Smooth muscle cell of the brain vasculature (primary cell): ENCODE measurements around the gene ZNF175.

ENCODE experiments used
- DNase-seq: peaks from one replicate; pipeline ENCODE4 v3.0.0-alpha.2; 2012; ENCODE audit warnings: low read depth, low spot score

The ZNF175 gene

GRCh38 chr19:51587264-51588191, 16.4 kb downstream of the ZNF175 start:
- no peak for DNase-seq

- DNase-seq = no peak
Measured at GRCh38 chr19:51589511-51589910, 18.4 kb downstream of the ZNF175 start.

GRCh38 chr19:51590441-51590840, 19.4 kb downstream of the ZNF175 start:
- no peak for DNase-seq

- no peak for DNase-seq
Measured at GRCh38 chr19:51592521-51592920, 21.4 kb downstream of the ZNF175 start.

GRCh38 chr19:51593138-51593890, 22.2 kb downstream of the ZNF175 start:
- DNase-seq = no peak

- DNase-seq = peak; percentile 92
Measured at GRCh38 chr19:51593969-51594773, 23.1 kb downstream of the ZNF175 start.

GRCh38 chr19:51594774-51595109, 23.7 kb downstream of the ZNF175 start:
- DNase-seq = no peak

- no peak for DNase-seq
Measured at GRCh38 chr19:51595190-51596175, 24.4 kb downstream of the ZNF175 start.

- DNase-seq = no peak
Measured at GRCh38 chr19:51598159-51598915, 27.3 kb downstream of the ZNF175 start.

GRCh38 chr19:51599084-51599483, 28.0 kb downstream of the ZNF175 start:
- no peak for DNase-seq

- no peak for DNase-seq
Measured at GRCh38 chr19:51600940-51601580, 30.0 kb downstream of the ZNF175 start.

GRCh38 chr19:51602189-51602854, 31.2 kb downstream of the ZNF175 start:
- DNase-seq = no peak

- no peak for DNase-seq
Measured at GRCh38 chr19:51607077-51607476, 36.0 kb downstream of the ZNF175 start.

- peak; percentile 21 for DNase-seq
Measured at GRCh38 chr19:51607920-51608562, 37.0 kb downstream of the ZNF175 start.

GRCh38 chr19:51610576-51610975, 39.5 kb downstream of the ZNF175 start:
- DNase-seq = no peak

- no peak for DNase-seq
Measured at GRCh38 chr19:51614789-51615188, 43.7 kb downstream of the ZNF175 start.

- DNase-seq = no peak
Measured at GRCh38 chr19:51615991-51616390, 44.9 kb downstream of the ZNF175 start.

- DNase-seq = no peak
Measured at GRCh38 chr19:51621178-51621577, 50.1 kb downstream of the ZNF175 start.
